ENCODE data around the gene RBCK1.

GRCh38 chr20:430091-430999 is 22.2 kb downstream of the RBCK1 start:
- no peak for TF ChIP-seq POLR2A (IDR thresholded peaks at IDR 0.05; ENCODE audit: low read depth, low read length)
- no peak for TF ChIP-seq CTCF (conservative IDR thresholded peaks at IDR 0.05; ENCODE audit: low read depth, low read length)
- TF ChIP-seq USF2 (IDR thresholded peaks at IDR 0.05; ENCODE audit: low read depth, low read length): no peak
- TF ChIP-seq NFE2L2 (IDR thresholded peaks at IDR 0.05; ENCODE audit: low read depth, low read length): no peak
- no peak for TF ChIP-seq CEBPB (IDR thresholded peaks at IDR 0.05; ENCODE audit: low read depth, low read length)
- TF ChIP-seq MXI1 (IDR thresholded peaks at IDR 0.05; ENCODE audit: borderline replicate concordance, low read depth, low read length): no peak

Measured in IMR-90 (cell line).